Karpas-422 (cell line): ENCODE measurements around the gene CELF4. TPM values are rescaled to one million over a fixed set of nuclear protein-coding genes. Genes with fewer than 3 reads are reported as not detected.

Experiments used
- DNase-seq: peaks from one replicate; pipeline ENCODE4 v3.0.0-alpha.2; 2015
- H2AFZ ChIP-seq: fragments of 200-600 bp; sonication (generic); 2 replicates; pipeline ENCODE4 v1.6.1; 2014; ENCODE audit warnings: antibody characterized with exemption, low read length, mixed read lengths
- H3K27ac ChIP-seq: fragments of 200-600 bp; sonication (generic); 2 replicates; pipeline ENCODE4 v1.5.1; 2014; ENCODE audit warnings: mild to moderate bottlenecking, low read length, moderate library complexity
- H3K27me3 ChIP-seq: fragments of 200-600 bp; sonication (generic); 2 replicates; pipeline ENCODE4 v1.6.1; 2014; ENCODE audit warnings: low read length, mixed read lengths
- H3K36me3 ChIP-seq: fragments of 200-600 bp; sonication (generic); 2 replicates; pipeline ENCODE4 v1.6.1; 2014; ENCODE audit warnings: low read length, mixed read lengths; ENCODE audit not compliant: insufficient read depth
- H3K4me1 ChIP-seq: fragments of 200-600 bp; sonication (generic); 2 replicates; pipeline ENCODE4 v1.6.1; 2014; ENCODE audit warnings: mild to moderate bottlenecking, low read length, mixed read lengths
- H3K4me2 ChIP-seq: fragments of 200-600 bp; sonication (generic); 2 replicates; pipeline ENCODE4 v1.6.1; 2014; ENCODE audit warnings: low read length, low read depth, mild to moderate bottlenecking; ENCODE audit not compliant: poor library complexity, severe bottlenecking
- H3K4me3 ChIP-seq: fragments of 200-600 bp; sonication (generic); 2 replicates; pipeline ENCODE4 v1.5.1; 2014; ENCODE audit warnings: mild to moderate bottlenecking, antibody characterized with exemption, low read length, mixed read lengths
- H3K79me2 ChIP-seq: fragments of 200-600 bp; sonication (generic); 2 replicates; pipeline ENCODE4 v1.6.1; 2014; ENCODE audit warnings: mild to moderate bottlenecking, low read length, mixed read lengths
- H3K9ac ChIP-seq: fragments of 200-600 bp; sonication (generic); 2 replicates; pipeline ENCODE4 v1.6.0; 2014; ENCODE audit warnings: low read length
- H3K9me2 ChIP-seq: fragments of 200-600 bp; sonication (generic), shearing (Covaris generic); replicated peaks from 2 replicates; pipeline ENCODE4 v1.6.0; 2014; ENCODE audit warnings: mild to moderate bottlenecking, low read length, moderate library complexity; ENCODE audit not compliant: insufficient read depth
- H3K9me3 ChIP-seq: fragments of 300-700, 200-600 bp; sonication (generic); 2 replicates; pipeline ENCODE4 v1.6.1; 2014; ENCODE audit warnings: low read length, mixed read lengths
- H4K20me1 ChIP-seq: fragments of 200-600 bp; sonication (generic); 2 replicates; pipeline ENCODE4 v1.6.1; 2014; ENCODE audit warnings: mild to moderate bottlenecking, antibody characterized with exemption, low read length, low read depth; ENCODE audit not compliant: insufficient read depth
- total RNA-seq: library from RNA; depleted of rRNA; stranded (reverse); fragments of >200 nt; shearing (Covaris generic); gene quantifications from 2 replicates; pipeline ENCODE4 v1.2.3, GENCODE V29; 2014; ENCODE audit warnings: low replicate concordance

CELF4 gene
- total RNA-seq, 1 experiment from 2014 or later: not detected

DNA sequence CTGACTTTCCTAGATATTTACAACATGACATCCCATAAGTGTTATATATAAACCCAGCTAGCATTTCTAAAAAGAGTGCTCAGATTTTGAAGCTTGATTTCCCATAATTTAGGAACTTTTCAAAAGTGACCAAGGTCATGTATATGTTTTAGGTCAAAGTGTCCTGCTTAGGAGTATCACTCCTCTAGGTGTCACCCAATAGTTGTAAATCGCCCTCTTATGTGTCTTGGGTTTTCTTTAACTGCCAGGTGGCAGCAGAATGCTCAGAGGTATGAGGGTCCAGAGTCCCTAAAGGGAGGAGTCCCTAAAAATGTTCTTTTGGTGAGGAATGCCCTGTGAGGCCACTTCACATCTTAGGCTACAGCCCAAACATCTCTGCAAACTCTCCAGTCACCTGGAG, 358.3 kb downstream of the CELF4 start:
- H4K20me1 ChIP-seq: no peaks in the 10 kb centered on the region
- H2AFZ ChIP-seq: no peak overlapping the region
- no peaks in the 10 kb centered on the region for H3K27me3 ChIP-seq
- H3K9me3 ChIP-seq: no peaks in the 10 kb centered on the region; the same call in 1 of the 2 replicates
- H3K36me3 ChIP-seq: no peaks in the 10 kb centered on the region
- no peak overlapping the region for H3K9ac ChIP-seq
- no peaks in the 10 kb centered on the region for H3K4me1 ChIP-seq
- peaks cover 1% of the 10 kb centered on the region; the same call in 1 of the 2 replicates for H3K9me2 ChIP-seq
- H3K4me2 ChIP-seq: no peak overlapping the region
- H3K27ac ChIP-seq: no peak overlapping the region
- peak; percentile 41 for DNase-seq
- no peak overlapping the region for H3K4me3 ChIP-seq
- no peaks in the 10 kb centered on the region for H3K79me2 ChIP-seq

DNA sequence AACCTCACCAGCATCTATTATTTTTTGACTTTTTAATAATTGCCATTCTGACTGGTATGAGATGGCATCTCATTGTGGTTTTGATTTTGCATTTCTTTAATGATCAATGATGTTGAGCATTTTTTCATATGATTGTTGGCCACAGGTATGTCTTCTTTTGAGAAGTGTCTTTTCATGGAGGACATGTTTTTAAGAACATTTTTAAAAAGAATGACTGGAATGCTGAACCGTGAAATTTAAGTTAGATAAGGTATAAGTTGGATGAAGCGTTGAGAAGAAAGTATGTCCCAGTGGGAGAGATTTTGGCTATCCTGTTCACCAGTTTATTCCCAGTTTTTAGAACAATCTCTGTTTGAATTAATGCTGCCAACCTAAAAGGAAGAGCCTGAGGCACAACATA, 365.9 kb downstream of the CELF4 start:
- no peak overlapping the region for H3K4me2 ChIP-seq
- H3K9ac ChIP-seq: no peak overlapping the region
- H3K27me3 ChIP-seq: no peaks in the 10 kb centered on the region
- no peaks in the 10 kb centered on the region for H3K36me3 ChIP-seq
- H4K20me1 ChIP-seq: no peaks in the 10 kb centered on the region
- no peaks in the 10 kb centered on the region; the same call in 1 of the 2 replicates for H3K9me3 ChIP-seq
- H3K4me1 ChIP-seq: peaks cover 12% of the 10 kb centered on the region
- H3K9me2 ChIP-seq: peaks cover 6% of the 10 kb centered on the region; the same call in 1 of the 2 replicates
- no peak overlapping the region for H3K27ac ChIP-seq
- no peaks in the 10 kb centered on the region for H3K79me2 ChIP-seq
- no peak for DNase-seq
- no peak overlapping the region for H2AFZ ChIP-seq
- H3K4me3 ChIP-seq: no peak overlapping the region
